Liver (tissue), 3 donors: ENCODE measurements around the gene DOCK8.

ENCODE experiments used
- FOXA1 ChIP-seq: IDR thresholded peaks from 2 replicates; pipeline ENCODE4 v1.6.1; 2016; ENCODE audit warnings: antibody characterized with exemption
- JUND ChIP-seq, 2 donors: IDR thresholded peaks; 2 replicates each; pipeline ENCODE4 v1.6.1; 2016; ENCODE audit warnings: antibody characterized with exemption in 2 of 2
- RAD21 ChIP-seq, 2 donors: IDR thresholded peaks; 2 replicates each; pipeline ENCODE4 v1.6.1; 2016; ENCODE audit warnings: antibody characterized with exemption in 2 of 2, mild to moderate bottlenecking in 2 of 2
- RXRA ChIP-seq, 2 donors: IDR thresholded peaks; 2 replicates each; pipeline ENCODE4 v1.6.1; 2017 to 2018; ENCODE audit warnings: antibody characterized with exemption in 2 of 2, mild to moderate bottlenecking in 1 of 2
- TAF1 ChIP-seq: conservative IDR thresholded peaks from 2 replicates; pipeline ENCODE4 v1.6.1; 2016; ENCODE audit warnings: antibody characterized with exemption, mild to moderate bottlenecking
- TF ChIP-seq, protein P1 (sequence below): fragments of 150-350 bp; IDR thresholded peaks from 2 replicates; pipeline ENCODE4 v1.5.1; 2017; ENCODE audit warnings: improper control_type of control experiment, low read depth, low read length; ENCODE audit not compliant: missing input control
- TF ChIP-seq, protein P2 (sequence below): IDR thresholded peaks from 2 replicates; pipeline ENCODE4 v1.6.1; 2016; ENCODE audit warnings: antibody characterized with exemption, mild to moderate bottlenecking
- TF ChIP-seq, protein P3 (sequence below): IDR thresholded peaks from 2 replicates; pipeline ENCODE4 v1.6.1; 2016; ENCODE audit warnings: antibody characterized with exemption
- TF ChIP-seq, protein P4 (sequence below): IDR thresholded peaks from 2 replicates; pipeline ENCODE4 v1.6.1; 2016; ENCODE audit warnings: antibody characterized with exemption
- donor health status: healthy.
- donor health status: healthy.

DNA sequence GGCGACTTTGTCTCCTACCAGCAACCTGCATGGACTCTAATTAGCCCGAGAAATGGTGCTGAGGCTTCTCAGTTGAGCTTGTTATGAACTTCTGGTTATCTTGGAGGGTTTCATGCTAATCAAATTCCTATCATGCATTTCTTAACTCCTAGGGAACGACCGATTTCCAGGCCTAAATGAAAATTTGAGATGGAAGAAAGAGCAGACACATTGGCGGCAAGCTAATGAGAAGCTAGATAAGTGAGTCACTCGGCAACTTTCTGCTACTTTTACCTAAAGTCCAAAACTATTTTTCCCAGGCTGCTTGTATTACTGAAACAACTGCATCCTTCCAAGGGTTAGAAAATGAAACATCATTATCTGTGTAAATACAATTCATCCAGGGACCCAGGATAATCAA, 207.2 kb downstream of the DOCK8 start:
- no peak for TF ChIP-seq RXRA (IDR thresholded peaks at IDR 0.05)
- TF ChIP-seq, protein P1, sequence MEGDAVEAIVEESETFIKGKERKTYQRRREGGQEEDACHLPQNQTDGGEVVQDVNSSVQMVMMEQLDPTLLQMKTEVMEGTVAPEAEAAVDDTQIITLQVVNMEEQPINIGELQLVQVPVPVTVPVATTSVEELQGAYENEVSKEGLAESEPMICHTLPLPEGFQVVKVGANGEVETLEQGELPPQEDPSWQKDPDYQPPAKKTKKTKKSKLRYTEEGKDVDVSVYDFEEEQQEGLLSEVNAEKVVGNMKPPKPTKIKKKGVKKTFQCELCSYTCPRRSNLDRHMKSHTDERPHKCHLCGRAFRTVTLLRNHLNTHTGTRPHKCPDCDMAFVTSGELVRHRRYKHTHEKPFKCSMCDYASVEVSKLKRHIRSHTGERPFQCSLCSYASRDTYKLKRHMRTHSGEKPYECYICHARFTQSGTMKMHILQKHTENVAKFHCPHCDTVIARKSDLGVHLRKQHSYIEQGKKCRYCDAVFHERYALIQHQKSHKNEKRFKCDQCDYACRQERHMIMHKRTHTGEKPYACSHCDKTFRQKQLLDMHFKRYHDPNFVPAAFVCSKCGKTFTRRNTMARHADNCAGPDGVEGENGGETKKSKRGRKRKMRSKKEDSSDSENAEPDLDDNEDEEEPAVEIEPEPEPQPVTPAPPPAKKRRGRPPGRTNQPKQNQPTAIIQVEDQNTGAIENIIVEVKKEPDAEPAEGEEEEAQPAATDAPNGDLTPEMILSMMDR: no peak
- TF ChIP-seq, protein P2, sequence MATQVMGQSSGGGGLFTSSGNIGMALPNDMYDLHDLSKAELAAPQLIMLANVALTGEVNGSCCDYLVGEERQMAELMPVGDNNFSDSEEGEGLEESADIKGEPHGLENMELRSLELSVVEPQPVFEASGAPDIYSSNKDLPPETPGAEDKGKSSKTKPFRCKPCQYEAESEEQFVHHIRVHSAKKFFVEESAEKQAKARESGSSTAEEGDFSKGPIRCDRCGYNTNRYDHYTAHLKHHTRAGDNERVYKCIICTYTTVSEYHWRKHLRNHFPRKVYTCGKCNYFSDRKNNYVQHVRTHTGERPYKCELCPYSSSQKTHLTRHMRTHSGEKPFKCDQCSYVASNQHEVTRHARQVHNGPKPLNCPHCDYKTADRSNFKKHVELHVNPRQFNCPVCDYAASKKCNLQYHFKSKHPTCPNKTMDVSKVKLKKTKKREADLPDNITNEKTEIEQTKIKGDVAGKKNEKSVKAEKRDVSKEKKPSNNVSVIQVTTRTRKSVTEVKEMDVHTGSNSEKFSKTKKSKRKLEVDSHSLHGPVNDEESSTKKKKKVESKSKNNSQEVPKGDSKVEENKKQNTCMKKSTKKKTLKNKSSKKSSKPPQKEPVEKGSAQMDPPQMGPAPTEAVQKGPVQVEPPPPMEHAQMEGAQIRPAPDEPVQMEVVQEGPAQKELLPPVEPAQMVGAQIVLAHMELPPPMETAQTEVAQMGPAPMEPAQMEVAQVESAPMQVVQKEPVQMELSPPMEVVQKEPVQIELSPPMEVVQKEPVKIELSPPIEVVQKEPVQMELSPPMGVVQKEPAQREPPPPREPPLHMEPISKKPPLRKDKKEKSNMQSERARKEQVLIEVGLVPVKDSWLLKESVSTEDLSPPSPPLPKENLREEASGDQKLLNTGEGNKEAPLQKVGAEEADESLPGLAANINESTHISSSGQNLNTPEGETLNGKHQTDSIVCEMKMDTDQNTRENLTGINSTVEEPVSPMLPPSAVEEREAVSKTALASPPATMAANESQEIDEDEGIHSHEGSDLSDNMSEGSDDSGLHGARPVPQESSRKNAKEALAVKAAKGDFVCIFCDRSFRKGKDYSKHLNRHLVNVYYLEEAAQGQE: no peak
- TF ChIP-seq RAD21 (IDR thresholded peaks at IDR 0.05): no peak
- TF ChIP-seq, protein P3, sequence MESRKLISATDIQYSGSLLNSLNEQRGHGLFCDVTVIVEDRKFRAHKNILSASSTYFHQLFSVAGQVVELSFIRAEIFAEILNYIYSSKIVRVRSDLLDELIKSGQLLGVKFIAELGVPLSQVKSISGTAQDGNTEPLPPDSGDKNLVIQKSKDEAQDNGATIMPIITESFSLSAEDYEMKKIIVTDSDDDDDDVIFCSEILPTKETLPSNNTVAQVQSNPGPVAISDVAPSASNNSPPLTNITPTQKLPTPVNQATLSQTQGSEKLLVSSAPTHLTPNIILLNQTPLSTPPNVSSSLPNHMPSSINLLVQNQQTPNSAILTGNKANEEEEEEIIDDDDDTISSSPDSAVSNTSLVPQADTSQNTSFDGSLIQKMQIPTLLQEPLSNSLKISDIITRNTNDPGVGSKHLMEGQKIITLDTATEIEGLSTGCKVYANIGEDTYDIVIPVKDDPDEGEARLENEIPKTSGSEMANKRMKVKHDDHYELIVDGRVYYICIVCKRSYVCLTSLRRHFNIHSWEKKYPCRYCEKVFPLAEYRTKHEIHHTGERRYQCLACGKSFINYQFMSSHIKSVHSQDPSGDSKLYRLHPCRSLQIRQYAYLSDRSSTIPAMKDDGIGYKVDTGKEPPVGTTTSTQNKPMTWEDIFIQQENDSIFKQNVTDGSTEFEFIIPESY: no peak
- no peak for TF ChIP-seq TAF1
- TF ChIP-seq, protein P4, sequence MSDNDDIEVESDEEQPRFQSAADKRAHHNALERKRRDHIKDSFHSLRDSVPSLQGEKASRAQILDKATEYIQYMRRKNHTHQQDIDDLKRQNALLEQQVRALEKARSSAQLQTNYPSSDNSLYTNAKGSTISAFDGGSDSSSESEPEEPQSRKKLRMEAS: no peak
- TF ChIP-seq JUND (IDR thresholded peaks at IDR 0.05): no peak
- TF ChIP-seq FOXA1: no peak
